K562 (cell line): Measurements from ENCODE around the gene PLXDC1. TPM values are rescaled to one million over a fixed set of nuclear protein-coding genes. Genes with fewer than 3 reads are reported as not detected.
A peak's percentile ranks its signal among the peaks of the same experiment; 100 is the strongest.

Experiments used
- BCLAF1 ChIP-seq, 2 experiments: fragments of 450-650 bp in 1 of 2; IDR thresholded peaks; 2 replicates each; pipeline ENCODE4 v1.6.1; 2011 to 2017; ENCODE audit warnings: low read depth in 2 of 2, antibody characterized with exemption in 1 of 2, borderline replicate concordance in 1 of 2, low read length in 1 of 2, mild to moderate bottlenecking in 1 of 2, mixed read lengths in 1 of 2; ENCODE audit not compliant: control insufficient read depth in 1 of 2
- CEBPG ChIP-seq, 3 experiments: fragments of 200-800 bp in 1 of 3; sonication (Bioruptor generic) in 1 of 3; sonication (generic) in 1 of 3; formaldehyde crosslinking in 1 of 3; IDR thresholded peaks in 2 of 3; conservative IDR thresholded peaks in 1 of 3; 2 replicates each; pipeline versions ENCODE4 v1.6.1 to v1.8.0; 2016 to 2022; ENCODE audit warnings: missing compliant biosample characterization in 2 of 3, missing genetic modification characterization in 2 of 3, mild to moderate bottlenecking in 1 of 3, missing genetic modification reagents in 1 of 3
- CXXC5 ChIP-seq: fragments of 250-450 bp; sonication (Bioruptor Pico); IDR thresholded peaks from 2 replicates; pipeline ENCODE4 v1.8.0; 2022; ENCODE audit warnings: inconsistent platforms, mild to moderate bottlenecking, moderate library complexity
- DLX4 ChIP-seq: fragments of 250-450 bp; sonication (Bioruptor Pico); IDR thresholded peaks from 2 replicates; pipeline ENCODE4 v1.6.1; 2021; ENCODE audit warnings: mild to moderate bottlenecking
- ETV6 ChIP-seq, 3 experiments: fragments of 150-350 bp in 1 of 3; sonication (generic) in 1 of 3; formaldehyde crosslinking in 1 of 3; IDR thresholded peaks; 2 replicates each; pipeline versions ENCODE4 v1.6.1 to v1.8.0; 2014 to 2022; ENCODE audit warnings: borderline replicate concordance in 2 of 3, low read depth in 2 of 3, antibody characterized with exemption in 1 of 3, low read length in 1 of 3, mild to moderate bottlenecking in 1 of 3, missing genetic modification reagents in 1 of 3
- HLTF ChIP-seq: fragments of 450-650 bp; IDR thresholded peaks from 2 replicates; pipeline ENCODE4 v1.6.1; 2016
- POU5F1 ChIP-seq: fragments of 150-350 bp; IDR thresholded peaks from 2 replicates; pipeline ENCODE4 v1.6.1; 2014; ENCODE audit warnings: borderline replicate concordance, low read length, low read depth, mild to moderate bottlenecking; ENCODE audit not compliant: partially characterized antibody
- RBBP5 ChIP-seq: fragments of 200-600 bp; sonication (generic); IDR thresholded peaks from 2 replicates; pipeline ENCODE4 v1.6.1; 2012; ENCODE audit warnings: borderline replicate concordance, mild to moderate bottlenecking, low read length, control low read depth, inconsistent platforms; ENCODE audit not compliant: insufficient read depth, poor library complexity, severe bottlenecking
- SREBF1 ChIP-seq: fragments of 150-350 bp; IDR thresholded peaks from 2 replicates; pipeline ENCODE4 v1.6.1; 2014; ENCODE audit warnings: antibody characterized with exemption, low read depth, low read length, borderline replicate concordance
- STAT6 ChIP-seq: sonication (generic); formaldehyde crosslinking; IDR thresholded peaks from 2 replicates; pipeline ENCODE4 v1.8.1; 2023; ENCODE audit warnings: mild to moderate bottlenecking, missing genetic modification reagents
- ZNF146 ChIP-seq: IDR thresholded peaks from one replicate; pipeline ENCODE4 v1.6.1; 2018; ENCODE audit warnings: missing compliant biosample characterization; ENCODE audit not compliant: unreplicated experiment
- ZNF175 ChIP-seq: fragments of 200-800 bp; sonication (Bioruptor generic); IDR thresholded peaks from 2 replicates; pipeline ENCODE4 v1.6.1; 2016; ENCODE audit warnings: low read depth, mild to moderate bottlenecking, missing genetic modification characterization, missing compliant biosample characterization
- ZNF311 ChIP-seq: fragments of 250-450 bp; sonication (Bioruptor Pico); IDR thresholded peaks from 2 replicates; pipeline ENCODE4 v1.4.0; 2020; ENCODE audit warnings: mild to moderate bottlenecking, moderate library complexity
- ZNF398 ChIP-seq: fragments of 250-450 bp; sonication (Bioruptor Pico); IDR thresholded peaks from 2 replicates; pipeline ENCODE4 v1.8.0; 2021; ENCODE audit warnings: moderate library complexity, mild to moderate bottlenecking, inconsistent platforms
- ZNF444 ChIP-seq: fragments of 250-450 bp; sonication (Bioruptor Pico); IDR thresholded peaks from 2 replicates; pipeline ENCODE4 v1.4.0; 2020; ENCODE audit warnings: mild to moderate bottlenecking, moderate library complexity
- ZNF57 ChIP-seq: fragments of 450-650 bp; formaldehyde crosslinking; IDR thresholded peaks from 2 replicates; pipeline ENCODE4 v1.4.0; 2020; ENCODE audit warnings: mild to moderate bottlenecking, moderate library complexity
- ZNF717 ChIP-seq: fragments of 250-450 bp; sonication (Bioruptor Pico); IDR thresholded peaks from 2 replicates; pipeline ENCODE4 v1.5.0; 2021
- ZNF780A ChIP-seq: fragments of 250-450 bp; sonication (Bioruptor Pico); IDR thresholded peaks from 2 replicates; pipeline ENCODE4 v1.5.0; 2021; ENCODE audit warnings: mild to moderate bottlenecking
- ZNF830 ChIP-seq: fragments of 250-450 bp; sonication (Bioruptor Pico); IDR thresholded peaks from 2 replicates; pipeline ENCODE4 v1.5.0; 2021; ENCODE audit warnings: mild to moderate bottlenecking
- polyA plus RNA-seq, 8 experiments: library from polyadenylated mRNA; depleted of rRNA in 4 of 8; stranded (reverse) in 5 of 8; unstranded in 3 of 8; fragments of >200 nt; fragmentation: Nextera tagmentation in 2 of 8; fragmentation: Illumina TruSeq in 1 of 8; extraction: Ambion mirVana in 2 of 8; extraction: Trizol in 1 of 8; gene quantifications; 2 replicates each; pipeline versions ENCODE4 v1.2.1 to v1.2.3, GENCODE V29; 2011 to 2014; ENCODE audit warnings: inconsistent platforms in 1 of 8, missing spikeins in 1 of 8
- total RNA-seq, 7 experiments: library from RNA; depleted of rRNA in 6 of 7; stranded (reverse); fragments of >200 nt in 6 of 7; fragmentation: Illumina TruSeq in 2 of 7; extraction: Trizol in 2 of 7; gene quantifications; 2 replicates each; pipeline versions ENCODE4 v1.2.1 to v1.2.3, GENCODE V29; 2011 to 2021; ENCODE audit warnings: low replicate concordance in 1 of 7

PLXDC1 gene
- total and polyA plus RNA-seq, 9 of the 15 experiments (the other 6 are each of a cell fraction or from before 2014, with no cell fraction given): not detected

GRCh38 chr17:39153599-39154051 lies 2.2 kb upstream of the PLXDC1 start (continued):
- TF ChIP-seq BCLAF1 (IDR thresholded peaks at IDR 0.05; ENCODE audit: borderline replicate concordance in 1 of 2, control insufficient read depth in 1 of 2, low read depth in 2 of 2, low read length in 1 of 2): no peak
- no peak for TF ChIP-seq ZNF57 (CRISPR knock-in tag)
- no peak for TF ChIP-seq POU5F1
- TF ChIP-seq ETV6 (IDR thresholded peaks at IDR 0.05; ENCODE audit: borderline replicate concordance in 1 of 2, low read depth in 2 of 2, low read length in 1 of 2): no peak
- no peak for TF ChIP-seq ETV6 (CRISPR knock-in tag; IDR thresholded peaks at IDR 0.05; ENCODE audit: borderline replicate concordance)
- TF ChIP-seq CXXC5 (CRISPR knock-in tag): peak; percentile 18
- TF ChIP-seq STAT6 (CRISPR knock-in tag): no peak
- TF ChIP-seq SREBF1: no peak
- TF ChIP-seq ZNF780A (CRISPR knock-in tag): no peak
- TF ChIP-seq CEBPG (CRISPR knock-in tag; IDR thresholded peaks at IDR 0.05): no peak
- no peak for TF ChIP-seq CEBPG (tag; conservative IDR thresholded peaks at IDR 0.05 in 1 of 2, IDR thresholded peaks at IDR 0.05 in 1 of 2)
- TF ChIP-seq ZNF146: no peak
- TF ChIP-seq HLTF: no peak
- TF ChIP-seq RBBP5: no peak
- 0 out of 2 replicates have a peak, but pooled peaks have one; percentile 13 for TF ChIP-seq ZNF175
- TF ChIP-seq DLX4 (CRISPR knock-in tag): no peak
- TF ChIP-seq ZNF398 (CRISPR knock-in tag): no peak
- no peak for TF ChIP-seq ZNF717 (CRISPR knock-in tag)
- no peak for TF ChIP-seq ZNF830 (CRISPR knock-in tag)
- TF ChIP-seq ZNF311 (CRISPR knock-in tag): no peak
- no peak for TF ChIP-seq ZNF444 (CRISPR knock-in tag)
